ENCODE data around the gene MSH3. TPM values are rescaled to one million over a fixed set of nuclear protein-coding genes. Genes with fewer than 3 reads are reported as not detected.
"Not testable (repeated sequence)": the region's sequence is repeated elsewhere in the genome, so short reads cannot be mapped to it uniquely, and the experiment has no call there.

Gene MSH3
- total RNA-seq, 1 donor, result 15.8 TPM

DNA sequence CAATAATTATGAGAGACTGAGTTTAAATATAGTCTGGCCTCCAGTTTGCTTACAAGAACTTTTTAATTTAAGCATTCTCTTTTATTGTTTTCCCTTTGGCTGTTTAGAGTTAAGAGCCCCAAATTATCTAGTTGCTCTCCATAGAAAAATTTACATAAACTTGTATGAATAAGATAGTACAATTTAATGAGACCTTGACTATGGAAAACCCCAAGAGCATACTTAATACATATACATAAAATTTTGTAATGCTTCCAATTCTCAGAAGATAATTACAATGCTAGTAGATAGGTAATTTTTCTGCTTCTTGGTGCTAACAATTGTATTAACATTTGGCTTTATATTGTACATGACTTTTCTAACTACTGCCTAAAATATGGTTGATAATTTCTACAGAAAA, 20.3 kb upstream of the MSH3 start:
- no peaks in the 10 kb centered on the region for H3K27me3 ChIP-seq (ENCODE audit: insufficient read depth, low read length)
- H3K9me3 ChIP-seq (ENCODE audit: low read depth, low read length), result no peaks in the 10 kb centered on the region
- no peak overlapping the region for H3K4me3 ChIP-seq (ENCODE audit: low read length)
- H3K4me1 ChIP-seq (ENCODE audit: insufficient read depth, low read length), result peaks cover 9% of the 10 kb centered on the region

DNA sequence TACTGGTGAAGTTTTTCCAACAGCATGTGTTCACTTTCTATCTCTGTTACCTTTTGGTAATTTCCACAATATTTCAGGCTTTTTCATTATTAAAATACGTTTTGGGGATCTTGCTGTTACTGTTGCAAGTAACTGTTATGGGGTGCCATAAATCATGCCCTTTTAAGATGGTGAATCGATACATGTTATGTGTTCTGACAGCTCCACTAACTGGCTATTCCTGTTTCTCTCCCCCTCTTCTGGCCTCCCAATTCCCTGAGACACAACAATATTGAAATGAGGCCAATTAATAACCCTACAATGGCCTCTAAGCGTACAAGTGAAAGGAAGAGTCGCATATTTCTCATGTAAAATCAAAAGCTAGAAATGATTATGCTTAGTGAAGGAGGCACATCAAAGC, 13.1 kb upstream of the MSH3 start:
- Histone ChIP-seq H3K9me3 (ENCODE audit: low read depth, low read length) (no peaks in the 10 kb centered on the region), H3K4me1 (ENCODE audit: insufficient read depth, low read length) (no peaks in the 10 kb centered on the region), H3K4me3 (ENCODE audit: low read length) (no peak overlapping the region), H3K27me3 (ENCODE audit: insufficient read depth, low read length) (no peaks in the 10 kb centered on the region)

DNA sequence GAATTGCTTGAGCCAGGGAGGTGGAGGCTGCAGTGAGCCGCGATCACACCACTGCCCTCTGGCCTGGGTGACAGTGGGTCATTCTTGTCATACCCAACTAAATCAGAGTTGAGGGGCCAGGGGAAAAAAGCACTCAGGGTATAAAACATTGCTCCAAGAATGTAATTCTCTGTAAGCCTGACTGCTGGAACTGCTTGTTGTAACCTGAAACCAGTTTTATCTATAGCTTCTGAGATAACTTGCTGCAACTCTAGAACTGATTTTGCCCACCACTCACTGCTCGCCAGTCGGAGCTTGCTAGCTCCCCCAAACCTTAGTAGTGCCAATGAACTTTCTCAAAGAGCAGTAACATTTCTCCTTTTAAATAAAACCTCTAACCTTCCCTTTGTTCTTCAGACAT, 9.6 kb upstream of the MSH3 start:
- H3K4me3 ChIP-seq (ENCODE audit: low read length), result no peak overlapping the region
- no peaks in the 10 kb centered on the region for H3K27me3 ChIP-seq (ENCODE audit: insufficient read depth, low read length)
- no peaks in the 10 kb centered on the region for H3K9me3 ChIP-seq (ENCODE audit: low read depth, low read length)
- peaks cover 4% of the 10 kb centered on the region for H3K4me1 ChIP-seq (ENCODE audit: insufficient read depth, low read length)

DNA sequence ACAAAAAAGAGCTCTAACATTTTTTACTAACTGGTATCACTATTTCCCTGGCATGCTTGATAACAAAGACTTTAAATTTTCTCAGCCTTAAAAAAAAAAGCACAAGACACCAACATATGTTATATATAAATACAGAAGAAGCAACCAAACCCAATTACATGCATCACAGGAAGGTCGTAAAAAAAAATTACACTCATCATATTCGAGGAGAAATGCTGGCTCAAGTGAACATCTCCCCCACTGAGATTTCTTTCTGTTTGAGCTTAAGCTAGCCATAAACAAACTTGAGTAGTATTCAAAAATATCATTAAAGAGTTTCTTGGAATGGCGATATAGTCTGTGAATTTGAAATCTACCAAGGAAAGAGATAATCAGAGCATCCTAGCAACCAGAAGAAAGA, 7.5 kb upstream of the MSH3 start:
- H3K27me3 ChIP-seq (ENCODE audit: insufficient read depth, low read length), result no peaks in the 10 kb centered on the region
- no peak overlapping the region for H3K4me3 ChIP-seq (ENCODE audit: low read length)
- peaks cover 4% of the 10 kb centered on the region for H3K4me1 ChIP-seq (ENCODE audit: insufficient read depth, low read length)
- H3K9me3 ChIP-seq (ENCODE audit: low read depth, low read length), result no peaks in the 10 kb centered on the region

DNA sequence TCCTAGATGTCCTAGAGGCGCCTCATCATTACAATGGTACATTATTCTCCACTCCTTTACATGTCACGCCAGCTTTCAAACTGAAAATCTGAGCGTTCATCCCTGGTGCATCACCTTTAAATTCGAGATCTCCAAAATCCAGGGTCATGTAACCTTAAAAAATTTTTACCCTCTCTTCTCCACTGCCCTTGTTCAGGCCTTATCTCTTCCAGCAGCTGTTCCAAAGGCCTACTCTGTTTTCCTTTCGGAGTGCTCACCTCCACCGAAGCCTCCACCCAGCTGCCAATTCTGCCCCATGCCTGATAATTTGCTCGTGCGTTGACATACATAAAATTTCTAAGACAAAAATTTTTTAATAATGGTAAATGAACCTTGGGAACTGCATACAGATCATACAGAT, 950 bp upstream of the MSH3 start:
- Histone ChIP-seq H3K4me3 (ENCODE audit: low read length) (peak overlapping the region; percentile 89), H3K4me1 (ENCODE audit: insufficient read depth, low read length) (peaks cover 30% of the 10 kb centered on the region), H3K27me3 (ENCODE audit: insufficient read depth, low read length) (no peaks in the 10 kb centered on the region), H3K9me3 (ENCODE audit: low read depth, low read length) (no peaks in the 10 kb centered on the region)

DNA sequence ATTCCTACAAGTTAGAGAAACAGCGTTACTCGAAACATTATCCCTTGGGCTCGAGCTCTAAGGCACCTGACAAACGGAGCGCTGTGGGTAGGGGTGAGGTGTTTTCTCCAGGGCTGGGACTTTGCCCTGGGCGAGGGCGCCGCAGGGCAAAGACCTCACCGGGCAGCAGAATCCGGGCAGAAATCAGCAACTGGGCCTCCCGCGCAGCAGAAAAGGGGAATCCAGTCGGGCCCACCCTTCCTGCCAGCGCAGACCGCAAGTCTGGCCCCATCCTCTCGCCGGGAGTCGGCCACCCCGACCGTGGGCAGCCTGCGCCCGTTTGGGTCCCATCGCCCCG, 430 bp upstream of the MSH3 start:
- H3K4me3 ChIP-seq (ENCODE audit: low read length), result peak overlapping the region; percentile 89

DNA sequence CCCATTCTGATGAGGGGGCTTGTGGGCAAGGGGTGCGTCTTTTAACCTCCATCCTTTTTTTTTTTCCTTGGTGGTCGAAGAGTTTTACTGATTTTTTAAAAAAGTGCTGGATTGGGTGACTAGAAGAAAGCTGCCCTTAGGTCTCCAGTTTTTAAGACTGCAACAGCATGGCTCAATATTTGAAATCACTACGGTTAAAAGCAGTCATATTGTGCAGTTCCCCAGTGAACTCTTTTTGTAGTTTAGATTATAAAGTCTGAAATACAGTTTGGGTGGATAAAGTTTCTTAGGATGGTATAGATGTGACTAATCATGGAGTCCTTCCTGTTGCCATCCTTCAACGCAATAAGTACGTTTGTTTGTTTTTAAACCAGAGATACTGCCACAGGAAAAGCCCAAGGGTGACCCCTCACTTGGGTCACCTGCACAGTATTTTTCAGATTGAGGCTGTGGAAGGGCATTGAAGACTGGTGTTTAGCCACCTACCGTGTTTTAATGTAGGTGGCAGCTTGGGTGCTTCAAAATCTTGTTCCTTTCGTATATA, 851 bp downstream of the MSH3 start:
- H3K9me3 ChIP-seq (ENCODE audit: low read depth, low read length), result no peaks in the 10 kb centered on the region
- no peaks in the 10 kb centered on the region for H3K27me3 ChIP-seq (ENCODE audit: insufficient read depth, low read length)
- H3K4me1 ChIP-seq (ENCODE audit: insufficient read depth, low read length), result peaks cover 28% of the 10 kb centered on the region
- peak overlapping the region; percentile 89 for H3K4me3 ChIP-seq (ENCODE audit: low read length)

More for the DNA sequence above, 430 bp upstream of the MSH3 start:
- Histone ChIP-seq H3K27me3 (ENCODE audit: insufficient read depth, low read length) (no peaks in the 10 kb centered on the region), H3K9me3 (ENCODE audit: low read depth, low read length) (no peaks in the 10 kb centered on the region), H3K4me1 (ENCODE audit: insufficient read depth, low read length) (peaks cover 28% of the 10 kb centered on the region)

DNA sequence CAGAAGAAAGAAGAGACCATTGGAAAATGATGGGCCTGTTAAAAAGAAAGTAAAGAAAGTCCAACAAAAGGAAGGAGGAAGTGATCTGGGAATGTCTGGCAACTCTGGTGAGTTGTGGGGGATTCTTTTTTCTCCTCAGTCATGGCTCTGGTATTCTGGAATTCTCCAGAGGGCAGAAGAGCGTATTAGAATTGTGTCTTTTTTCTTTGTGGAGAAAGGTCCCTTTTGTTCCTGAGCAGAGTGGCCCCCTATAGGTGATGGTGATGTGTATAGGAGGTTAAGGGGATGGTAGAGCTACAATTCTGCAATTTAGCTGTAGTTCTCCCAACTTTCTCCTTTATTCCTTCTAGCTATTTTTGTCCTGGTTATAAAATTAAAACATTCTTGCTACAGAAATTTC, 2.0 kb downstream of the MSH3 start:
- Histone ChIP-seq H3K4me3 (ENCODE audit: low read length) (no peak overlapping the region), H3K9me3 (ENCODE audit: low read depth, low read length) (no peaks in the 10 kb centered on the region), H3K4me1 (ENCODE audit: insufficient read depth, low read length) (peaks cover 28% of the 10 kb centered on the region), H3K27me3 (ENCODE audit: insufficient read depth, low read length) (no peaks in the 10 kb centered on the region)

DNA sequence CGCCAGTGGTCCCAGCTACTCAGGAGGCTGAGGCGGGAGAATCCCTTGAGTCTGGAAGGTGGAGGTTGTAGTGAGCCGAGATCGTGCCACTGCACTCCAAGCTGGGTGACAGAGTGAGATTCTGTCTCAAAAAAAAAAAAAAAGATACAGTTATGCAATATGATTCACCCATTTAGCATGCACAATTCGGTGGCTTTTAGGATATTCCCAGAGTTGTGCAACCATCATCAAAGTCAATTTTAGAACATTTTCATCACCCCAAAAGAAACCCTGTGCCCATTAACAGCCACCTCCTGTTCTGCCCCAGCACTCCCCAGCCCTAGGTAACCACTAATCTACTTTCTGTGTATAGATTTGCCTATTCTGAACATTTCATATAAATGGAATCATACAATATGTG, 4.7 kb downstream of the MSH3 start:
- no peaks in the 10 kb centered on the region for H3K27me3 ChIP-seq (ENCODE audit: insufficient read depth, low read length)
- no peaks in the 10 kb centered on the region for H3K9me3 ChIP-seq (ENCODE audit: low read depth, low read length)
- peaks cover 17% of the 10 kb centered on the region for H3K4me1 ChIP-seq (ENCODE audit: insufficient read depth, low read length)
- no peak overlapping the region for H3K4me3 ChIP-seq (ENCODE audit: low read length)

DNA sequence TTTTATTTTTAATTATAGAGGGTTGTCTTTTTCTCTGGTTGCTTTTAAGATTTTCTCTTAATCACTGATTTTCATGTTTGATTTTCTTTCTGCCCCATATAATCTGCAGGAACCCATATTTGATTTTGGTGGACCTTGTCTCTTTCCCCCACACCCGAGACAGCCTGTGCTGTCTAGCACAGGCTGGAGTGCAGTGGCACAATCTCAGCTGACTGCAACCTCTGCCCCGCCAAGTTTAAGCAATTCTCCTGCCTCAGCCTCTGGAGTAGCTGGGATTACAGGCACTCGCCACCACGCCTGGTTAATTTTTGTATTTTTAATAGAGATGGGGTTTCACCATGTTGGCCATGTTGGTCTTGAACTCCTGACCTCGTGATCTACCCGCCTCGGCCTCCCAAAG, 6.2 kb downstream of the MSH3 start:
- H3K4me3 ChIP-seq (ENCODE audit: low read length); H3K4me1 ChIP-seq (ENCODE audit: insufficient read depth, low read length); H3K9me3 ChIP-seq (ENCODE audit: low read depth, low read length); H3K27me3 ChIP-seq (ENCODE audit: insufficient read depth, low read length): not testable (repeated sequence)

DNA sequence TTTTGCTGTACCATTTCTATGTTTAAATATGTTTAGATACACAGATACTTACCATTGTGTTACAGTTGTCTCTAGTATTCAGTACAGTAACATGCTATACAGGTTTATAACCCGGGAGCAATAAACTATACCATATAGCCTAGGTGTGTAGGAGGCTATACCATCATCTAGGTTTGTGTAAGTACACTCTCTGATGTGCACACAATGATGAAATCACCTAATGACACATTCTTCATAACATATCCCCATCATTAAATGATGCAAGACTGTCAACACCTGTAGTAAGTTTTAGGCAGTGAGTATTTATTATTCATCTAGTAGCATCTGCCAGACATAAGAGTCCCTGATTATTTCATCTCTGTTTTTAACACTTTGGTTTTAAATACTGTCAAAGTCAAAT, 7.7 kb downstream of the MSH3 start:
- Histone ChIP-seq H3K4me3 (ENCODE audit: low read length) (no peak overlapping the region), H3K4me1 (ENCODE audit: insufficient read depth, low read length) (no peaks in the 10 kb centered on the region), H3K9me3 (ENCODE audit: low read depth, low read length) (no peaks in the 10 kb centered on the region), H3K27me3 (ENCODE audit: insufficient read depth, low read length) (no peaks in the 10 kb centered on the region)

DNA sequence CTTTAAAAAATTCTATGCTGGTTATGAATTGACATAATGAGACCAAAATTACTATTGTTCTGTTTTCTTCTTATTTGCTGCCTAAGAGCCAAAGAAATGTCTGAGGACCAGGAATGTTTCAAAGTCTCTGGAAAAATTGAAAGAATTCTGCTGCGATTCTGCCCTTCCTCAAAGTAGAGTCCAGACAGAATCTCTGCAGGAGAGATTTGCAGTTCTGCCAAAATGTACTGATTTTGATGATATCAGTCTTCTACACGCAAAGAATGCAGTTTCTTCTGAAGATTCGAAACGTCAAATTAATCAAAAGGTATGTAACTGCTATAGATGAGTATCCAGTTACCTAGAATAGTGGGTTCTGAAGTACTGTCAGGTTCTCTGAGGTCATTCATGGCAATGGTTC, 10.6 kb downstream of the MSH3 start:
- Histone ChIP-seq H3K4me1 (ENCODE audit: insufficient read depth, low read length) (peaks cover 5% of the 10 kb centered on the region), H3K9me3 (ENCODE audit: low read depth, low read length) (no peaks in the 10 kb centered on the region), H3K4me3 (ENCODE audit: low read length) (no peak overlapping the region), H3K27me3 (ENCODE audit: insufficient read depth, low read length) (no peaks in the 10 kb centered on the region)

DNA sequence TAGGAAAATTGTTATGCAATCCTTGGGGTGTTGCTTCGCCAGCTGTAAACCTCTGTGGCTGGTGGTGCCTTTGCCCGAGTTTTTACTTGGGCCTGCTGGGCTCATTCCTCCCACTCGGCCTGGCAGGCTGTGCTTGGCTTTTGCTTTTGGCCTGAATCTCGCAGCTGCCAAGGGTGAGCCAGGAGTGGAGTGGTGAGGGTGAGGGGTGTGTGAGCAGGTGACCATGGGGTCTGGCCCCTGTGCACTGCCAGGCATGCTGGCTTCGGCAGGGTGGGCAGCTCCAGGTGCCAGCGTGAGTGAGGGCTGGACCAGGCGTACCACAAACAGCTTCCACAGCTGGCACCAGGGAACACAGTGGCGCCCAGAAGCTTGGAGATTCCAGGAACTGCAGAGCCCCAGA, 12.9 kb downstream of the MSH3 start:
- H3K4me1 ChIP-seq (ENCODE audit: insufficient read depth, low read length), result peaks cover 5% of the 10 kb centered on the region
- no peaks in the 10 kb centered on the region for H3K27me3 ChIP-seq (ENCODE audit: insufficient read depth, low read length)
- no peaks in the 10 kb centered on the region for H3K9me3 ChIP-seq (ENCODE audit: low read depth, low read length)
- no peak overlapping the region for H3K4me3 ChIP-seq (ENCODE audit: low read length)

DNA sequence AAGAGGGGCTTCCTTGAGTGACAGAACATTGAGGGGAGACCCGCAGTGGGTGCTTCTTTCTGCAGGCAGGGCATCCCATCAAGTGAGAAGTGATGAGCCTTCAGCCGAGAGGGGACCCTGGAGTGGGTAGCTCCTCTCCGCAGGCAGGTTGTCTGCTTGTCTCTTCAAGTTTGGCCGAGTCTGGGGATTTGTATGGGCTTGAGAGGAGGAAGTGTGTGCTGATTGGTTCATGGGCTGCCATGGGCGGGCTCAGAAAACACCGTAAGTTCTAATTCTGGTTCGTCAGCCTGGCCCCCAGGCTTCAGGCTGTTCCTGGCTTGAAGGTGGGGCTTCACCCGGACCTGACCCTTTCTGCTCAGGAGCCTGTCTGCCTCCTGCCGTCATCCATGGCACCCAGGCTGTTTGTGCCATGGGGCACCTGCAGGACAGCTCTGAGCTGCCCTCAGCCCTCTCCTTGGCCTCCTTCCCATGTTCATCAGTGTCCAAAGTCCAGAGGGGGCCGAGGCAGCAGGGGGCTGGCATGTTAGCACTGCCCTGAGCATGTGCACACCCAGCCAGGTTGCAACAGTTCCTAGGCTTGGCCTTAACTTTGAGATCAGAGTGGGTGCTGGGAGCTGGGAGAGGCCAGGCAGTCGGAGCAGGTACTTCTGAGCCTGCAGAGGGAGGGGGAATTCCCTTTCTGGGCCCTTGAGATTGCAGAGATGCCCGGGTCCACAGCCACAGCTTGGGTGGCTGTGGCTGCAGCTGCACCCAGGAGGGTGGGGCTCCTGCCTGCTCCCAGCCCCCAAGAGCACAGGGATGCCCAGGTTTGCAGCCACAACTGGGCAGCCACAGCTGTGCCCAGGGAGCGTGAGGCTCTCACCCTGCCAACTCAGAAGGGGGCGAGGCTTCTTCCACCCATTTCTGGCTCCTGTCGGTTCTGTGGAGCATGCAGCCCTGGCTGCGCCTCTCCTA, 13.8 kb downstream of the MSH3 start:
- peaks cover 5% of the 10 kb centered on the region for H3K4me1 ChIP-seq (ENCODE audit: insufficient read depth, low read length)
- H3K27me3 ChIP-seq (ENCODE audit: insufficient read depth, low read length), result no peaks in the 10 kb centered on the region
- H3K9me3 ChIP-seq (ENCODE audit: low read depth, low read length), result no peaks in the 10 kb centered on the region
- no peak overlapping the region for H3K4me3 ChIP-seq (ENCODE audit: low read length)

DNA sequence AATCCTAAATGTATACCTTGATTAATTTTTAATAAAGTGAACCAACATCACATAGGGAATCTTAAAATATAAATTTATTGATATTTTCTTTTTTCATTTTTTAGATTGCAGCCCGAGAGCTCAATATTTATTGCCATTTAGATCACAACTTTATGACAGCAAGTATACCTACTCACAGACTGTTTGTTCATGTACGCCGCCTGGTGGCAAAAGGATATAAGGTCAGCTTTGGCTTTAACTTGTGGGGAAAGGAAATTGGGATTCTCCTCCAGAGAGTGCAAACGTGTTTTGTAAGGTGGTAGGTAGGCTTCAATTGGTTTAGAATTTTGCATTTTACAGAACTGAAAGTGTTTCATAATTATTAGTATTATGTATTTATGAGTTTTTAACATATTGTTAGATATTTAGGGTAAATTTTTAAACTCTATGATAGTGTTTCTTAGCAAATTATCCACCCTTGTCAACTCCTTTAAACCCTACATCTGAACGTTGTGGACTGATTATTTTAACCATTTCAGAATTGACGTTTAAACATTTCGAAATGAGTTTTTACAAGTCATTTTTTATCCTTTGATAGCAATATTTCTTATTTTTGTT, 17.8 kb downstream of the MSH3 start:
- no peak overlapping the region for H3K4me3 ChIP-seq (ENCODE audit: low read length)
- peaks cover 5% of the 10 kb centered on the region for H3K4me1 ChIP-seq (ENCODE audit: insufficient read depth, low read length)
- no peaks in the 10 kb centered on the region for H3K9me3 ChIP-seq (ENCODE audit: low read depth, low read length)
- no peaks in the 10 kb centered on the region for H3K27me3 ChIP-seq (ENCODE audit: insufficient read depth, low read length)

DNA sequence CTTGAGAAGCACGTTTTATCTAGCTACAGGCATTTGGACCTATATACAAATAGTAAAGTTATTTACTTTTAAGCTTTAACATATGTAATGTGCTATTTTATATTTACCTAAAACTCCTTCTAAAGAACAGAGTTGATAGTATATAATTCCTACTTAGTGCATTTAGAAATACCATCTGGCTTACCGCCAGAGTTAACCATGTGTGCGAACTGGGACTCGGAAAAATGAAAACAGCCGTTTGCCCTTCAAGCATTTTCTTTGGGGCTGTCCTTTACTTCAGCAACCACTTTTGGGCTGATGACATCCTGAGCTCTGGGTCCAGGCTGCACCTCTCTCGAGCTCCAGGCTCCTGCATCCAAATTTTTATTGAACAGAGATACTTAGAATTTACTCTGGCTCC, 22.3 kb downstream of the MSH3 start:
- Histone ChIP-seq H3K4me1 (ENCODE audit: insufficient read depth, low read length) (no peaks in the 10 kb centered on the region), H3K9me3 (ENCODE audit: low read depth, low read length) (no peaks in the 10 kb centered on the region), H3K27me3 (ENCODE audit: insufficient read depth, low read length) (no peaks in the 10 kb centered on the region), H3K4me3 (ENCODE audit: low read length) (no peak overlapping the region)

All from mononuclear cell (primary cell).